Gastrocnemius medialis (tissue), 4 donors: ENCODE results near the gene GNAI3. TPM values are rescaled to one million over a fixed set of nuclear protein-coding genes. Genes with fewer than 3 reads are reported as not detected.
A peak's percentile ranks its signal among the peaks of the same experiment; 100 is the strongest.

Source experiments
- ATAC-seq, 2 donors: fragments of 150-250 bp; one replicate each; pipeline ENCODE4 v1.9.1; 2016
- DNase-seq, 2 donors: peaks; one replicate each; pipeline ENCODE4 v3.0.0-alpha.2; 2019
- H3K27ac ChIP-seq, 4 donors: fragments of 200-600 bp; sonication (generic); 1 replicate in 1 of 4; 2 replicates in 3 of 4; pipeline ENCODE4 v1.5.1; 2016 to 2018; ENCODE audit warnings: mild to moderate bottlenecking in 2 of 4, moderate library complexity in 1 of 4
- H3K27me3 ChIP-seq, 3 donors: fragments of 200-600 bp; sonication (generic) in 2 of 3; 1 replicate in 1 of 3; 2 replicates in 2 of 3; pipeline versions ENCODE4 v1.5.1 to v1.6.0; 2016 to 2019; ENCODE audit warnings: mild to moderate bottlenecking in 1 of 3, moderate library complexity in 1 of 3
- H3K36me3 ChIP-seq, 2 donors: fragments of 200-600 bp; sonication (generic) in 1 of 2; one replicate each; pipeline ENCODE4 v1.5.1; 2017 to 2018
- H3K4me1 ChIP-seq, 2 donors: fragments of 200-600 bp; sonication (generic) in 1 of 2; one replicate each; pipeline ENCODE4 v1.5.1; 2016 to 2017; ENCODE audit warnings: mild to moderate bottlenecking in 2 of 2
- H3K4me3 ChIP-seq, 4 donors: fragments of 200-600 bp; sonication (generic) in 3 of 4; 1 replicate in 1 of 4; 2 replicates in 3 of 4; pipeline ENCODE4 v1.5.1; 2016 to 2019; ENCODE audit warnings: mild to moderate bottlenecking in 2 of 4
- H3K9me3 ChIP-seq, 3 donors: fragments of 200-600 bp; sonication (generic) in 2 of 3; 1 replicate in 1 of 3; 2 replicates in 2 of 3; pipeline ENCODE4 v1.5.1; 2016 to 2019
- POLR2A ChIP-seq, 2 donors: fragments of 450-650 bp; IDR thresholded peaks; one replicate each; pipeline ENCODE4 v1.6.1; 2017; ENCODE audit warnings: antibody characterized with exemption in 2 of 2, mild to moderate bottlenecking in 2 of 2, moderate library complexity in 2 of 2
- in situ Hi-C, 4 donors: fragments of 200-750 bp; cut with MboI; loops; one replicate each; pipeline versions ENCODE4 v1.15.0 to v1.8.0; 2017; ENCODE audit warnings: low sequenced_read_pairs in 4 of 4
- intact Hi-C: fragments of 100-400 bp; cut with DNase I; formaldehyde crosslinking; loops from one replicate; pipeline ENCODE4 v1.15.1; 2023; ENCODE audit warnings: low total_unique reads
- microRNA counts, 2 donors: library from miRNA; unstranded; fragments of <30 nt; microRNA quantifications; one replicate each; lab custom pipeline; 2016
- total RNA-seq, 4 donors: library from RNA; depleted of rRNA; stranded (reverse); fragments of >200 nt; gene quantifications; one replicate each; pipeline versions ENCODE4 v1.1.0 to v1.2.3, GENCODE V29; 2016
- TF ChIP-seq, protein P1 (sequence below), 5 experiments: fragments of 450-650 bp in 3 of 5; fragments of 200-600 bp in 2 of 5; sonication (generic) in 2 of 5; IDR thresholded peaks in 4 of 5; conservative IDR thresholded peaks in 1 of 5; 1 replicate in 4 of 5; 2 replicates in 1 of 5; pipeline ENCODE4 v1.5.1; 2016 to 2019; ENCODE audit warnings: antibody characterized with exemption in 5 of 5, mild to moderate bottlenecking in 3 of 5, moderate library complexity in 3 of 5

GNAI3 gene
- total RNA-seq, 4 donors from 2014 or later, result 0.90 to 2.5 (median 1.8) TPM

DNA sequence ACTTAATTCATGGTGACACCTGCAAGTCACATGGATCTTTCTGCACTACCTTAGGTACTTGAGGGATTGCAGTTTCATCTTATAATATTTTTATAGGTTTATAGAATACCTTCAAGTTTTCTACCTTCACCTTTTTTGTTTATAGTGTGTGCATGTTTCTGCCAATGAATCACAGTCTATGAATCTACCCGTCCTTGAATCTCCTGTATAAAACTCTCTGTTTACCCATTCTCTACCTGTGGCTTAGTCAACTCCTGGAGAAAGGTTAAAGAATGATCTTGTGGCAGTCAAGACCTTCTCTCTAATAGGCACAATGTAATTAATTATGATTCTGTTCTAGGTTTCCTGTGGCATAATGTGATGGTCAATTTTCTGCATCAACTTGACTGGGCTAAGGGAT lies 116.3 kb downstream of the GNAI3 start:
- ATAC-seq (no peak), DNase-seq (no peak)
- Histone ChIP-seq H3K27ac (peak overlapping the region; percentile 27 to 66 (median 42)), H3K36me3 (peaks cover 0 to 2% of the 10 kb centered on the region in 2 donors), H3K27me3 (no peaks in the 10 kb centered on the region), H3K9me3 (no peaks in the 10 kb centered on the region), H3K4me1 (peaks cover 6 to 16% of the 10 kb centered on the region in 2 donors), H3K4me3 (no peak overlapping the region)
- intact Hi-C loops, result no loop called here
- in situ Hi-C loops, result loop anchor here in 1 of 4 donors (10.0 kb wide), 1 partner anchor 320 kb away; the partner anchor contains the start of gene AHCYL1
- no peak for TF ChIP-seq POLR2A (IDR thresholded peaks at IDR 0.05)
- TF ChIP-seq, protein P1, sequence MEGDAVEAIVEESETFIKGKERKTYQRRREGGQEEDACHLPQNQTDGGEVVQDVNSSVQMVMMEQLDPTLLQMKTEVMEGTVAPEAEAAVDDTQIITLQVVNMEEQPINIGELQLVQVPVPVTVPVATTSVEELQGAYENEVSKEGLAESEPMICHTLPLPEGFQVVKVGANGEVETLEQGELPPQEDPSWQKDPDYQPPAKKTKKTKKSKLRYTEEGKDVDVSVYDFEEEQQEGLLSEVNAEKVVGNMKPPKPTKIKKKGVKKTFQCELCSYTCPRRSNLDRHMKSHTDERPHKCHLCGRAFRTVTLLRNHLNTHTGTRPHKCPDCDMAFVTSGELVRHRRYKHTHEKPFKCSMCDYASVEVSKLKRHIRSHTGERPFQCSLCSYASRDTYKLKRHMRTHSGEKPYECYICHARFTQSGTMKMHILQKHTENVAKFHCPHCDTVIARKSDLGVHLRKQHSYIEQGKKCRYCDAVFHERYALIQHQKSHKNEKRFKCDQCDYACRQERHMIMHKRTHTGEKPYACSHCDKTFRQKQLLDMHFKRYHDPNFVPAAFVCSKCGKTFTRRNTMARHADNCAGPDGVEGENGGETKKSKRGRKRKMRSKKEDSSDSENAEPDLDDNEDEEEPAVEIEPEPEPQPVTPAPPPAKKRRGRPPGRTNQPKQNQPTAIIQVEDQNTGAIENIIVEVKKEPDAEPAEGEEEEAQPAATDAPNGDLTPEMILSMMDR (IDR thresholded peaks at IDR 0.05 in 4 of 5, conservative IDR thresholded peaks at IDR 0.05 in 1 of 5), result no peak

DNA sequence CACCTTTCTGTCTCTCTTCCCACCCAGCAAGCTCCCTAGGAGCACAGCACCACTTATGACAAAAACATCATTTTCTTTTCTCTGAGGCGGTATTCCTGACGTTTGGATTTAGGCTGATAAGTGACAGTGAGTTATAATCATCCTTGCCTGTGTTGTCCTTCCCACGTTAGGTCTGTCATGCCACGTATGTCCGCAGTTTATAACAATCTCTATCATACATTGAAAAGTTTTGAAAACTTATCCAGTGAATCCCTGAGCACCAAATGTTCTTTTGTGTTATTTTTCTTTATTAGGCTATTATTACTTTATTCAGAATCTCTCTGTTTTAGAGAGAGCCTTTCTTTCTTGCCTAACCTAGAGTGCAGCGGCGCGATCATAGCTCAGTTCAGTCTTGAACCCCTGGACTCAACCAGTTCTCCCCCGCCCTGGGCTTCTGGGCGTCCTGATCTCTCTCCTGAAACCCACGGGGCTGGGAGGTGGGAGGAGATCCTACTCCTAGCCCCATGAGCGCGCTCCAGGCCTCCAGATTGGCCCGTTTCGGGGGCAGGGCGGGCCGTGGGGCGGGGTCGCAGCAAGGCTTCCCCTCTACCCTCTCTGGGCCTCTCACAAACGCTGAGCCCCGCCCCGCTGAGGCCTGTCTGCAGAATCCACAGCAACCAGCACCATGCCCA lies 119.2 kb downstream of the GNAI3 start, which contains the start of gene GSTM2:
TSS of gene GSTM2 (plus strand) at position 606 of the 671 bp plus-strand sequence. CDS start at position 665, 59 bp downstream.
- peak; percentile 86 to 90 for DNase-seq
- intact Hi-C loops (no loop called here), in situ Hi-C loops (loop anchor here in 1 of 4 donors (10.0 kb wide), 1 partner anchor 317 kb away; the partner anchor contains the start of gene AHCYL1)
- peak; percentile 92 for ATAC-seq
- Histone ChIP-seq H3K4me1 (peaks cover 6 to 16% of the 10 kb centered on the region in 2 donors), H3K4me3 (peak within 1 kb of the TSS; percentile 62 to 67 (median 64)), H3K9me3 (no peaks in the 10 kb centered on the region), H3K27me3 (no peaks in the 10 kb centered on the region), H3K36me3 (peaks cover 0 to 5% of the 10 kb centered on the region in 2 donors), H3K27ac (peak within 1 kb of the TSS; percentile 69 to 82 (median 74))
- peak; percentile 28 to 49 for TF ChIP-seq POLR2A (IDR thresholded peaks at IDR 0.05)
- TF ChIP-seq, protein P1 (IDR thresholded peaks at IDR 0.05 in 4 of 5, conservative IDR thresholded peaks at IDR 0.05 in 1 of 5), result no peak

MicroRNAs encoded within 50 kb of the gene (microRNA counts, 767-probe panel; counts per million panel counts)
- microRNA hsa-miR-197-3p (lab: Ali Mortazavi, UCI), result 6,768 to 8,029 counts per million in 2 donors

Other genes with a start within 250 kb of the GNAI3 start
- gene MYBPHL, start 241.6 kb upstream of the GNAI3 start, total RNA-seq, result 1 to 10 TPM in 1 of 4 donors, not detected in 3; 3.1 TPM
- 100 to 1,000 TPM in 3 of 4 donors, 10 to 100 TPM in 1; 93.7 to 226 (median 190) TPM for gene SORT1, start 150.7 kb upstream of the GNAI3 start, total RNA-seq
- 10 to 100 TPM; 63.5 to 82.5 (median 78.2) TPM for gene PSMA5, start 122.2 kb upstream of the GNAI3 start, total RNA-seq
- 100 to 1,000 TPM in 1 of 4 donors, 10 to 100 TPM in 3; 15.7 to 127 (median 83.7) TPM for gene SYPL2, start 82.1 kb upstream of the GNAI3 start, total RNA-seq
- 10 to 100 TPM in 1 of 4 donors, 1 to 10 TPM in 3; 2.1 to 12.1 (median 6.5) TPM for gene ATXN7L2, start 64.7 kb upstream of the GNAI3 start, total RNA-seq
- gene CYB561D1, start 54.5 kb upstream of the GNAI3 start, total RNA-seq, result 1 to 10 TPM; 3.1 to 8.0 (median 3.9) TPM
- 10 to 100 TPM in 3 of 4 donors, 1 to 10 TPM in 1; 8.6 to 20.9 (median 15.1) TPM for gene AMIGO1, start 38.9 kb upstream of the GNAI3 start, total RNA-seq
- not detected for gene GPR61, start 8.7 kb upstream of the GNAI3 start, total RNA-seq
- gene GNAT2, start 71.0 kb downstream of the GNAI3 start, total RNA-seq, result not detected
- 10 to 100 TPM in 2 of 4 donors, 1 to 10 TPM in 2; 5.3 to 19.4 (median 10.4) TPM for gene AMPD2, start 71.2 kb downstream of the GNAI3 start, total RNA-seq
- 10 to 100 TPM; 18.1 to 28.9 (median 25.0) TPM for gene GSTM4, start 107.5 kb downstream of the GNAI3 start, total RNA-seq
- gene GSTM2, start 119.4 kb downstream of the GNAI3 start, total RNA-seq, result 10 to 100 TPM; 29.2 to 41.4 (median 39.0) TPM
- 10 to 100 TPM in 1 of 4 donors, not detected in 3; 30.3 TPM for gene GSTM1, start 139.2 kb downstream of the GNAI3 start, total RNA-seq
- gene GSTM5, start 163.6 kb downstream of the GNAI3 start, total RNA-seq, result 1 to 10 TPM in 1 of 4 donors, under 1 TPM in 3; 0.15 to 1.9 (median 0.63) TPM
- 10 to 100 TPM; 54.2 to 85.6 (median 71.8) TPM for gene GSTM3, start 192.4 kb downstream of the GNAI3 start, total RNA-seq
- gene EPS8L3, start 215.3 kb downstream of the GNAI3 start, total RNA-seq, result 1 to 10 TPM in 1 of 4 donors, not detected in 3; 1.4 TPM